NB4 (cell line): ENCODE results near the gene TNFSF15.
A peak's percentile ranks its signal among the peaks of the same experiment; 100 is the strongest.

Experiments
- DNase-seq: peaks from one replicate; pipeline ENCODE4 v3.0.0; 2010; ENCODE audit warnings: low read depth
- H3K4me3 ChIP-seq: one replicate; pipeline ENCODE4 v1.5.1; 2011; ENCODE audit warnings: mild to moderate bottlenecking, low read depth, low read length, moderate library complexity
- CTCF ChIP-seq: IDR thresholded peaks from one replicate; pipeline ENCODE4 v1.5.1; 2012; ENCODE audit warnings: low read depth, low read length
- MAX ChIP-seq: IDR thresholded peaks from 2 replicates; pipeline ENCODE4 v1.6.1; 2011; ENCODE audit warnings: low read depth, low read length
- MYC ChIP-seq: IDR thresholded peaks from 2 replicates; pipeline ENCODE4 v1.6.1; 2011; ENCODE audit warnings: low read depth, low read length
- POLR2A ChIP-seq: IDR thresholded peaks from 2 replicates; pipeline ENCODE4 v1.6.1; 2011; ENCODE audit warnings: mild to moderate bottlenecking; ENCODE audit not compliant: insufficient read length; ENCODE audit errors: extremely low read depth

TNFSF15 gene

GRCh38 chr9:114811966-114812636, 6.3 kb upstream of the TNFSF15 start:
- TF ChIP-seq CTCF (no peak), POLR2A (no peak), MAX (no peak), MYC (no peak)
- no peak overlapping the region for H3K4me3 ChIP-seq
- no peak for DNase-seq

- DNase-seq, result no peak
- no peak overlapping the region for H3K4me3 ChIP-seq
- TF ChIP-seq MYC, result no peak
These were observed 5.5 kb upstream of the TNFSF15 start for GRCh38 chr9:114811301-114811700.

GRCh38 chr9:114810614-114811013, 4.8 kb upstream of the TNFSF15 start:
- TF ChIP-seq MYC (no peak), CTCF (no peak), POLR2A (no peak), MAX (no peak)
- no peak overlapping the region for H3K4me3 ChIP-seq
- no peak for DNase-seq

GRCh38 chr9:114806526-114806900, 674 bp upstream of the TNFSF15 start:
- no peak overlapping the region for H3K4me3 ChIP-seq
- TF ChIP-seq MAX, result no peak
- no peak for TF ChIP-seq CTCF
- TF ChIP-seq POLR2A, result no peak
- DNase-seq, result no peak

- DNase-seq, result peak; percentile 3
- no peak overlapping the region for H3K4me3 ChIP-seq
- TF ChIP-seq MAX (no peak), POLR2A (no peak), CTCF (no peak), MYC (no peak)
These were observed 1.3 kb downstream of the TNFSF15 start for GRCh38 chr9:114804505-114804904.

GRCh38 chr9:114803479-114804265, 2.2 kb downstream of the TNFSF15 start:
- TF ChIP-seq CTCF (no peak), POLR2A (no peak), MAX (no peak), MYC (no peak)
- DNase-seq, result no peak
- H3K4me3 ChIP-seq, result no peak overlapping the region
